CD4-positive, alpha-beta memory T cell (primary cell): ENCODE results near the gene B4GALT6. TPM values are rescaled to one million over a fixed set of nuclear protein-coding genes. Genes with fewer than 3 reads are reported as not detected.
A peak's percentile ranks its signal among the peaks of the same experiment; 100 is the strongest.

Experiments used
- CTCF ChIA-PET: fragments of 350-600 bp; sonication (Branson Sonifier 250); formaldehyde crosslinking; loops from one replicate; lab custom pipeline; 2021; ENCODE audit warnings: inconsistent platforms; ENCODE audit not compliant: partially characterized antibody; lab: Charles Lee
- POLR2A ChIA-PET: fragments of 350-600 bp; sonication (Branson Sonifier 250); formaldehyde crosslinking; loops from one replicate; lab custom pipeline; 2021; ENCODE audit not compliant: partially characterized antibody; lab: Charles Lee
- DNase-seq, 5 donors: peaks; one replicate each; pipeline versions ENCODE4 v3.0.0 to v3.0.0-alpha.2; 2020 to 2022; ENCODE audit warnings: mixed read lengths in 1 of 5
- H3K27ac ChIP-seq: one replicate; pipeline ENCODE4 v1.7.0; 2013; ENCODE audit warnings: low read depth, low read length
- H3K27me3 ChIP-seq: 2 replicates; pipeline ENCODE4 v1.7.0; 2013; ENCODE audit warnings: mild to moderate bottlenecking, low read length, moderate library complexity; ENCODE audit not compliant: insufficient read depth
- H3K36me3 ChIP-seq: 2 replicates; pipeline ENCODE4 v1.7.0; 2013; ENCODE audit warnings: mild to moderate bottlenecking, low read length, moderate library complexity; ENCODE audit not compliant: insufficient read depth
- H3K4me1 ChIP-seq: 2 replicates; pipeline ENCODE4 v1.7.0; 2013; ENCODE audit warnings: mild to moderate bottlenecking, low read length, moderate library complexity; ENCODE audit not compliant: insufficient read depth
- H3K4me3 ChIP-seq, 2 donors: one replicate each; pipeline ENCODE4 v1.7.0; 2013; ENCODE audit warnings: low read length in 2 of 2, mild to moderate bottlenecking in 1 of 2
- H3K9me3 ChIP-seq, 2 donors: one replicate each; pipeline ENCODE4 v1.7.0; 2013; ENCODE audit warnings: low read length in 2 of 2, control low read depth in 1 of 2; ENCODE audit not compliant: control insufficient read depth in 1 of 2
- H3K27ac Mint-ChIP-seq, 7 donors: one replicate each; pipeline ENCODE4 v1.8.0; 2020 to 2021; ENCODE audit warnings: mixed read lengths in 7 of 7, mild to moderate bottlenecking in 6 of 7, inconsistent platforms in 3 of 7, moderate library complexity in 3 of 7
- H3K27me3 Mint-ChIP-seq, 2 donors: one replicate each; pipeline ENCODE4 v1.8.0; 2020 to 2021; ENCODE audit warnings: mixed read lengths in 2 of 2
- H3K36me3 Mint-ChIP-seq, 2 donors: one replicate each; pipeline ENCODE4 v1.8.0; 2020 to 2021; ENCODE audit warnings: mixed read lengths in 2 of 2, inconsistent platforms in 1 of 2, mild to moderate bottlenecking in 1 of 2
- H3K4me1 Mint-ChIP-seq, 4 donors: one replicate each; pipeline ENCODE4 v1.8.0; 2020 to 2021; ENCODE audit warnings: mixed read lengths in 4 of 4, mild to moderate bottlenecking in 1 of 4
- H3K4me3 Mint-ChIP-seq, 8 donors: one replicate each; pipeline ENCODE4 v1.8.0; 2020 to 2021; ENCODE audit warnings: mixed read lengths in 8 of 8, mild to moderate bottlenecking in 7 of 8, moderate library complexity in 6 of 8, inconsistent platforms in 3 of 8
- H3K9me3 Mint-ChIP-seq, 8 donors: one replicate each; pipeline ENCODE4 v1.8.0; 2020 to 2021; ENCODE audit warnings: mixed read lengths in 8 of 8, mild to moderate bottlenecking in 5 of 8, inconsistent platforms in 3 of 8, moderate library complexity in 1 of 8
- intact Hi-C: fragments of 100-400 bp; cut with micrococcal nuclease; formaldehyde crosslinking; loops from one replicate; pipeline ENCODE4 v1.15.1; 2023
- polyA plus RNA-seq, 2 donors: library from polyadenylated mRNA; unstranded; fragments of 300-500 nt; fragmentation: Illumina TruSeq; gene quantifications; one replicate each; pipeline ENCODE4 v1.2.3, GENCODE V29; 2021
- total RNA-seq, 2 experiments: library from RNA; stranded (reverse); gene quantifications; one replicate each; pipeline ENCODE4 v1.2.3, GENCODE V29; 2021

Gene B4GALT6
- total and polyA plus RNA-seq, 4 experiments from 2014 or later: 0.67 to 0.94 TPM; not detected in 2

GRCh38 chr18:31646332-31647126 is 37.9 kb downstream of the B4GALT6 start:
- Mint-ChIP-seq H3K36me3 (no peaks in the 10 kb centered on the region), H3K4me3 (no peak overlapping the region), H3K4me1 (peaks cover 0 to 2% (median under 1%) of the 10 kb centered on the region in 4 donors), H3K9me3 (peaks cover 0 to 1% (median 0%) of the 10 kb centered on the region in 8 donors), H3K27ac (no peak overlapping the region), H3K27me3 (peaks cover 4% of the 10 kb centered on the region in 2 donors)
- H3K27ac ChIP-seq: no peak overlapping the region
- H3K4me3 ChIP-seq: no peak overlapping the region
- no peaks in the 10 kb centered on the region for H3K27me3 ChIP-seq
- no peak for DNase-seq
- POLR2A ChIA-PET: no interaction called here
- H3K9me3 ChIP-seq: no peaks in the 10 kb centered on the region
- CTCF ChIA-PET: no interaction called here
- H3K36me3 ChIP-seq: no peaks in the 10 kb centered on the region
- intact Hi-C loops: no loop called here
- no peaks in the 10 kb centered on the region for H3K4me1 ChIP-seq

GRCh38 chr18:31645411-31645810 is 39.0 kb downstream of the B4GALT6 start:
- Mint-ChIP-seq H3K27ac (no peak overlapping the region), H3K4me3 (no peak overlapping the region), H3K27me3 (peaks cover 1 to 6% of the 10 kb centered on the region in 2 donors), H3K9me3 (no peaks in the 10 kb centered on the region), H3K36me3 (no peaks in the 10 kb centered on the region), H3K4me1 (peaks cover 0 to 2% (median 0%) of the 10 kb centered on the region in 4 donors)
- CTCF ChIA-PET: no interaction called here
- DNase-seq: no peak
- Histone ChIP-seq H3K27ac (no peak overlapping the region), H3K27me3 (no peaks in the 10 kb centered on the region), H3K36me3 (no peaks in the 10 kb centered on the region), H3K4me3 (no peak overlapping the region), H3K9me3 (no peaks in the 10 kb centered on the region), H3K4me1 (no peaks in the 10 kb centered on the region)
- POLR2A ChIA-PET: no interaction called here
- intact Hi-C loops: no loop called here

- no peak overlapping the region for H3K4me3 Mint-ChIP-seq
- no peaks in the 10 kb centered on the region for H3K36me3 Mint-ChIP-seq
- intact Hi-C loops: no loop called here
- Histone ChIP-seq H3K27ac (no peak overlapping the region), H3K27me3 (no peaks in the 10 kb centered on the region), H3K4me3 (no peak overlapping the region), H3K36me3 (no peaks in the 10 kb centered on the region), H3K4me1 (no peaks in the 10 kb centered on the region), H3K9me3 (no peaks in the 10 kb centered on the region)
- peaks cover 0 to 2% (median 0%) of the 10 kb centered on the region in 4 donors for H3K4me1 Mint-ChIP-seq
- H3K27ac Mint-ChIP-seq: no peak overlapping the region
- H3K27me3 Mint-ChIP-seq: peaks cover 1 to 6% of the 10 kb centered on the region in 2 donors
- ChIA-PET POLR2A (no interaction called here), CTCF (no interaction called here)
- H3K9me3 Mint-ChIP-seq: peaks cover 0 to 2% (median 0%) of the 10 kb centered on the region in 8 donors
- DNase-seq: no peak
These were observed 41.4 kb downstream of the B4GALT6 start for GRCh38 chr18:31643003-31643402.

GRCh38 chr18:31637445-31637844 is 46.9 kb downstream of the B4GALT6 start:
- CTCF ChIA-PET: no interaction called here
- peaks cover 0 to 6% (median under 1%) of the 10 kb centered on the region in 8 donors for H3K9me3 Mint-ChIP-seq
- intact Hi-C loops: no loop called here
- peaks cover 2% of the 10 kb centered on the region in 2 donors for H3K27me3 Mint-ChIP-seq
- H3K4me3 ChIP-seq: no peak overlapping the region
- POLR2A ChIA-PET: no interaction called here
- H3K9me3 ChIP-seq: no peaks in the 10 kb centered on the region
- no peak for DNase-seq
- H3K4me3 Mint-ChIP-seq: no peak overlapping the region
- H3K27ac ChIP-seq: no peak overlapping the region
- no peaks in the 10 kb centered on the region for H3K27me3 ChIP-seq
- peaks cover 0 to 4% of the 10 kb centered on the region in 2 donors for H3K36me3 Mint-ChIP-seq
- no peaks in the 10 kb centered on the region for H3K36me3 ChIP-seq
- peaks cover 0 to 5% (median 0%) of the 10 kb centered on the region in 4 donors for H3K4me1 Mint-ChIP-seq
- no peaks in the 10 kb centered on the region for H3K4me1 ChIP-seq
- no peak overlapping the region for H3K27ac Mint-ChIP-seq

GRCh38 chr18:31636387-31636786 is 48.0 kb downstream of the B4GALT6 start:
- Mint-ChIP-seq H3K4me3 (no peak overlapping the region), H3K9me3 (peaks cover 0 to 6% (median under 1%) of the 10 kb centered on the region in 8 donors), H3K4me1 (peaks cover 0 to 5% (median 0%) of the 10 kb centered on the region in 4 donors), H3K27me3 (peaks cover 2% of the 10 kb centered on the region in 2 donors), H3K27ac (no peak overlapping the region), H3K36me3 (peaks cover 0 to 4% of the 10 kb centered on the region in 2 donors)
- intact Hi-C loops: no loop called here
- Histone ChIP-seq H3K4me3 (no peak overlapping the region), H3K9me3 (no peaks in the 10 kb centered on the region), H3K4me1 (no peaks in the 10 kb centered on the region), H3K27me3 (no peaks in the 10 kb centered on the region), H3K36me3 (no peaks in the 10 kb centered on the region), H3K27ac (no peak overlapping the region)
- CTCF ChIA-PET: no interaction called here
- POLR2A ChIA-PET: no interaction called here
- DNase-seq: no peak

- Histone ChIP-seq H3K27ac (no peak overlapping the region), H3K4me1 (no peaks in the 10 kb centered on the region), H3K36me3 (no peaks in the 10 kb centered on the region), H3K9me3 (no peaks in the 10 kb centered on the region), H3K27me3 (no peaks in the 10 kb centered on the region), H3K4me3 (no peak overlapping the region)
- Mint-ChIP-seq H3K4me1 (peaks cover 0 to 5% (median 0%) of the 10 kb centered on the region in 4 donors), H3K36me3 (peaks cover 0 to 4% of the 10 kb centered on the region in 2 donors), H3K9me3 (peaks cover 0 to 6% (median under 1%) of the 10 kb centered on the region in 8 donors), H3K27me3 (peaks cover 0 to 2% of the 10 kb centered on the region in 2 donors), H3K4me3 (no peak overlapping the region), H3K27ac (peak overlapping the region in 1 of 7 donors; percentile 12)
- no peak for DNase-seq
- ChIA-PET CTCF (interaction anchor here (0.8 kb wide), 1 partner anchor 88 kb away, joined by 3 read pairs; no protein-coding TSS in a partner anchor), POLR2A (no interaction called here)
- intact Hi-C loops: no loop called here
These were observed 50.1 kb downstream of the B4GALT6 start for GRCh38 chr18:31634331-31634713.

GRCh38 chr18:31633392-31634330 is 50.7 kb downstream of the B4GALT6 start:
- Mint-ChIP-seq H3K36me3 (peaks cover 0 to 4% of the 10 kb centered on the region in 2 donors), H3K27me3 (peaks cover 0 to 2% of the 10 kb centered on the region in 2 donors), H3K27ac (no peak overlapping the region), H3K4me3 (no peak overlapping the region), H3K9me3 (peaks cover 0 to 6% (median 0%) of the 10 kb centered on the region in 8 donors), H3K4me1 (peaks cover 0 to 5% (median 0%) of the 10 kb centered on the region in 4 donors)
- Histone ChIP-seq H3K9me3 (no peaks in the 10 kb centered on the region), H3K4me1 (no peaks in the 10 kb centered on the region), H3K27me3 (no peaks in the 10 kb centered on the region), H3K27ac (no peak overlapping the region), H3K36me3 (no peaks in the 10 kb centered on the region), H3K4me3 (no peak overlapping the region)
- no peak for DNase-seq
- POLR2A ChIA-PET: no interaction called here
- CTCF ChIA-PET: no interaction called here
- intact Hi-C loops: no loop called here
